Left ventricle myocardium superior (tissue), 1 donor: Measurements from ENCODE around the gene SPDYA. TPM values are rescaled to one million over a fixed set of nuclear protein-coding genes. Genes with fewer than 3 reads are reported as not detected.

Experiments
- ATAC-seq: fragments of 200-7000 bp; cut with Tn5 transposase; one replicate; pipeline ENCODE4 v1.9.1; 2020; ENCODE audit warnings: mild to moderate bottlenecking, moderate library complexity
- DNase-seq: peaks from one replicate; pipeline ENCODE4 v3.0.0-alpha.2; 2020
- intact Hi-C: fragments of 100-400 bp; cut with micrococcal nuclease; formaldehyde crosslinking; loops from one replicate; pipeline ENCODE4 v1.11.0; 2022
- total RNA-seq: library from RNA; stranded (reverse); fragmentation: NEBNext Ultra II Directional; extraction: Animal tissue kit (Norgen Biotek cat#: 25700); gene quantifications from one replicate; pipeline ENCODE4 v1.2.1, GENCODE V29; 2021
- donor health status: DM: no; HTN: yes; CAD: no; lungs with severe emphysema.

SPDYA gene
- total RNA-seq, 1 donor from 2014 or later, result 0.15 TPM

DNA sequence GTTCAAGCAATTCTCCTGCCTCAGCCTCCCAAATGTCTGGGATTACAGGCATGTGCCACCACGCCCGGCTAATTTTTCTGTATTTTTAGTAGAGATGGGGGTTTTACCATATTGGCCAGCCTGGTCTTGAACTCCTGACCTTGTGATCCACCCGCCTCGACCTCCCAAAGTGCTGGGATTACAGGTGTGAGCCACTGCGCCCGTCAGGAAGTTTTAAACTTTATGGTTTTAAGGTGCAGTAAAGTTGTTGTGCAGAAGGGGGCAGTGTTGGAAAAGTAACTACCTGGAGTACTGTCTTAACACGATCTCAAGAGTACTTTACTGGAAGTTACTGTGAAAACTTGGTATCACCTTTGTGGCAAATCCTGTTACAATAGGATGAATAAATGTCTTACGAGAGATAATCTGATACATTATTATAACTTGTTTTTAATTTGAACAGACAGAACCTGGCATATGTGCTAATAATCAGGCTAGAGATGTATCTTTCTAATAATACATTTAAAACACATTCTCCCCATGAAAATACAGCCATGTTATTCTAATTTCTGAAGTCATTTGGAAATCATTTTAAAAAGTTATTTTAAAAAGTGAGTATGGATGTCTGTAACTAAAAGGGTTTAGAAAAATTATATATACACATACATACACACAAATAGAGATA lies 10.8 kb downstream of the SPDYA start:
- intact Hi-C loops, result no loop called here
- ATAC-seq, result peak; percentile 51
- no peak for DNase-seq

DNA sequence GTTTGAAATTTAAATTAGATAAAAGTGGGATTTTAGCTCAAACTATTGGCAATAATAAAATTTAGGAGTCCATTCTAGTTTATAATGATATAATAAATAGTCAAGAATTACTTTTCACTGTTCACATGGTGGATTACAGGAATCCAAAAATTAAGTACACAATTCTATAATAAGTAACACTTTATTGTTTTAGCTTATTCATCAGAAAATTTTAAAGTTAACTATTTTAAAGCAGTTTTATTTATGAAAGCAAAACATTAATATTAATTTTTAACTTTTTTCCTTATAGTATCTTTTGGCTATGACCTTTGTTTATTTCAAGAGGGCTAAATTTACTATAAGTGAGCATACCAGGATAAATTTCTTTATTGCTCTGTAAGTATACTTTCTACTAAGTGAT lies 11.4 kb downstream of the SPDYA start:
- intact Hi-C loops, result no loop called here
- ATAC-seq, result no peak
- DNase-seq, result no peak

DNA sequence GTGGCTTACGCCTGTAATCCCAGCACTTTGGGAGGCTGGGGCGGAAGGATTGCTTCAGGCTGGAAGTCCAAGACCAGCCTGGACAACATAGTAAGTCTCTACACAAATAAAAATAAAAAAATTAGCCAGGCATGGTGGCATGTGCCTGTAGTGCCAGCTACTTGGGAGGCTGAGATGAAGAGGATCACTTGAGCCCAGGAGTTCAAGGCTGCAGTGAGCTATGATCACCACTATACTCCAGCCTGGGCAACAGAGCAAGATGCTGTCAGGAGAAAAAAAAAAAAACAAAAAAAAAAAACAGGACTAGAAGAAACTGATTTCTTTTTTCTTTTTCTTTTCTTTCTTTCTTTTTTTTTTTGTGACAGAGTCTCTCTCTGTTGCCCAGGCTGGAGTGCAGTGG lies 13.6 kb downstream of the SPDYA start:
- intact Hi-C loops, result no loop called here
- DNase-seq, result no peak
- ATAC-seq, result no peak

DNA sequence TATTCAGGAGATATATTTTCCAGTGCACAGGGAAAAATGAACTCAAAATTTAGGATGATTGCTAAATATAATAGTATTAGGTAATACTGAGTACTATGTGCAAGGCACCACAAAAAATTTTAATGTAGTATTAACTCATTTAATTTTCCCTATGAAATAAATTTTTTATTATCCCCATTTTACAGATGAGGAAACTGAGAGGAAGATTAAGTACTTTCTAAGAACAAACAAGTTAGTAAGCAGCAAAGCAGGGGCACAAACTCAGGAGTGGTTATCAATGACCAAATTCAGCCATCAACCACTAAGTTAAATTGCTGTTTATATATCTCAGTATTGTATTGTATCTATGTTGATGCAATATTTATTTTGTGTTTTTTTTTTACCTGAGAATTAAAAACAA lies 14.2 kb downstream of the SPDYA start:
- intact Hi-C loops, result no loop called here
- DNase-seq (no peak), ATAC-seq (no peak)

DNA sequence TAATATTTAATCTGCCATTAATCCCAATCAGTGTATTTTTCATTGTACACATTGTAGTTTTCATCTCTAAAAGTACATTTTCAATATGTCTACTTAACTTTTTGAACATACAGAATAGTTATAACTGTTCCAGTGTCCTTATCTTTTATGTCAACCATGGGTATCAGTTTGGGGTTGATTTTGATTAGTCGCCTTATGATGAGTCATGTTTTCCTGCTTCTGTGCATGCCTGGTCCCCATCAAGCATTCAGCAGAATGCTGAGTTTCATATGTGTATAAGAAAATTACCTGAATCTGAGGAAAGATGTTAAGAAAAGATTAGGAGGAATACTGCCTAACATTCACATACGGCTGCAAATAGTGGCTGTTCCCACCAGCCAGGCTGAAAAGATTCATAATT lies 17.7 kb downstream of the SPDYA start:
- no peak for ATAC-seq
- intact Hi-C loops, result no loop called here
- no peak for DNase-seq

DNA sequence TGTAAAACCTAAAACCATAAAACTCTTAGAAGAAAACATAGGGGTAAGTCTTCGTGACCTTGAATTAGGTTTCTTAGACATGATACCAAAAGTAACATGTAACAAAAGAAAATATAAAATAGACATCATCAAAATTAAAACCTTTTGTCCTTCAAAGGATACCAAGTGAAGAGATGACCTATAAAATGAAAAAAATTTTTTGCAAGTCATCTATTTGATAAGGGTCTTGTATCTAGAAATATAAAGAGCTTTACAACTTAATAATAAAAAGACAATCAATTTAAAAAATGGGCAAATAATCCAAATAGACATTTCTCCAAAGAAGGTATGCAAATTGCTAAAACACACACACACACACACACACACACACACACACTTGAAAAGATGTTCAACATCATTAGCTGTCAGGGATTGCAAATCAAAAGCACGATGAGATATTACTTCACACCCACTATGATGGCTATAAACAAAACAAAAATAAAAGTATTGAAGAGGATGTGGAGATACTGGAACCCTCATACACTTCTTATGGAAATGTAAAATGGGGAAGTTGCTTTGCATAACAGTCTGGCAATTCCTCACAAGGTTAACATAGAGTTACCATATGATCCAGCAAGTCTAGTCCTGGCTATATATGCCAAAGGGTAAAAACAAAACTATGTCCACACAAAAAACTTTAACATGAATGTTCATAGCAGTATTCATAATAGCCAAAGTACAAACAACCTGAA lies 23.3 kb downstream of the SPDYA start:
- no peak for DNase-seq
- intact Hi-C loops, result no loop called here
- no peak for ATAC-seq

DNA sequence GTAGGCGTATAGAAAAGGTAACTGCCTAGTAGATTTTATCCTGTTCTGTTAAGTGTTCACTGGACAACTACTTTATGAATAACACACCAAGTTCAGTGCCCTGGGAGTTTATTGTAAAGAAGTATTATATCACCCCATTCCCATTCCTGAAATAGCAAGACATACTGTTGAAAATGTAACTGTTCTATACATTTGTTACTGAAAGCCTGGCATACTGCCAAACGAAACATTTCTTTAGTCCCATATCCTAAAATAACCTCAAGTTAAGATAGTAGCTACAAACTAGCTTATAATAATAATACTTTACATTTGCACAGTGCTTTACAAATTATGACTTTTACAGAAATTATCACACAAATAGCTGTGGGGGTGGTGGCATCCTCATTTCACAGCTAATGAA lies 25.1 kb downstream of the SPDYA start:
- intact Hi-C loops, result no loop called here
- DNase-seq, result no peak
- no peak for ATAC-seq

DNA sequence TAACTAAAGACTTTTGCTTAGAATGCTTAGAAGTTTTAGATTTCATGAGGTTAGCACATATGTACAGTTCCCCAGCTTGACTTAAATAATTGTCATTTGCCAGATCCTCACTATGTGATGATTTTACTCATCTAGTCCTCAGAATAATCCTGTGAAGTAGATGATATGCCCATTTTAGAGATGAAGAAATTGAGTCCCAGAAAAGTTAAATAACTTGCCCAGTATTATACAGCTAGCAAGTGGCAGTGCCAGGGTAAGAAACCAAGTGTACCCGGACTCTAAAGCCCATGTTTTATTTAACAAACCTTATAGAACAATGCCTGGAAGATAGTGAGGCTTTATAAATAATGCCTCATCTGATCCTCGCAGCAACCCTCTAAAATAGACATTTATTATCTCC lies 28.3 kb downstream of the SPDYA start:
- ATAC-seq (no peak), DNase-seq (no peak)
- intact Hi-C loops, result no loop called here

DNA sequence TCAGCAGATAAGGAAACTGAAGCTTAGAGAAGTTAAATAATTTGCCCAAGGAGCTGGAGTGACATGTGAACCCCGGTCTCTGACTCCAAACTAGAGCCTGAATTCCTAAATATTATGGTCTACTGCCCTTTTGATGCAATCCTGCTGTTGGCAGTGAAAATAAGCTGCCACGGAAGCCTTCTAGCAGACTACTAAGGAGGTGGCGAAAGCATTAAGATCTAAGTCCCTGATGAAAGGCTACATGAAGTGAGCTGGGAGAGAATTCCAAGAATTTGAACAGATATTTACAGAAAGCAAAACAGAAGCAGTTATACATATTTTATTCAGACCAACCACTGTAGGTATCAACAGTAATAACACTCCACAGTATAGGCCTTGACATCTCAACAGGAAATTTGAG lies 31.4 kb downstream of the SPDYA start:
- DNase-seq, result no peak
- ATAC-seq, result no peak
- intact Hi-C loops, result no loop called here

DNA sequence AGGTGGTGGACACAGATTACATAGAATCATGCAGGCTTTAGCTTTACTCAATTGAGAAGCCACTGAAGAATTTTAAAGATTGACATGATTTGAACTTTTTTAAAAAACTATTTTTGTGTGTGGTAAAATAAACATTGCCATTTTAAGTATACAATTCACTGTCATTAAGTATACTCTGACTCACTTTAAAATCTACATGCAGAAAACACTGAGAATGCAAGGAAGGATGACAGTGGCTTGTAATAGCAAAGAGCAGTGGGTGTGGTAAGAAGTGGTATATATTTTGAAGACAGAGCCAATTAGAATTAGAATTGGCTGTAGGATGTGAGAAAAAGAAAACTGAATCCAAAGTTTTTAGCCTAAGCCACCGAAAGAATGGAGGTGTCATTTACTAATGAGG lies 44.6 kb downstream of the SPDYA start:
- intact Hi-C loops, result no loop called here
- no peak for DNase-seq
- no peak for ATAC-seq

DNA sequence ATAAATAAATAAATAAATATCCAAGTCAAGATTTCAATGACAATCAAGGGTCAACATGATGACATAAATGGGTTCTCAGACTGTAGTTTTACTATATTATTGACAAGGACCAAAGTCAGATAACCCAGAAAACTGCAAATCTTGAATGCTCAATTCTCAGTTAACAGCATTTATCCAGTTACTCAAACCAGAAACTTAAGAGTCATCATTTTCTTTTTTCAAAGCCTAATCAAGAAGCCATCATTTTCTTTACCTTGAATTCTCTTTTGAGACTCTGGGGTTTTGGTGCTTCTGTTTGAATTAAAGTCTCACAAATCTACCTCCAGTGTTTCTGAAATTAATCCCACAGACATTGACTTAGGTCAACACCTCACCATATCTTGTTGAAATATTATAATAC lies 45.3 kb downstream of the SPDYA start:
- DNase-seq (no peak), ATAC-seq (no peak)
- intact Hi-C loops, result no loop called here

DNA sequence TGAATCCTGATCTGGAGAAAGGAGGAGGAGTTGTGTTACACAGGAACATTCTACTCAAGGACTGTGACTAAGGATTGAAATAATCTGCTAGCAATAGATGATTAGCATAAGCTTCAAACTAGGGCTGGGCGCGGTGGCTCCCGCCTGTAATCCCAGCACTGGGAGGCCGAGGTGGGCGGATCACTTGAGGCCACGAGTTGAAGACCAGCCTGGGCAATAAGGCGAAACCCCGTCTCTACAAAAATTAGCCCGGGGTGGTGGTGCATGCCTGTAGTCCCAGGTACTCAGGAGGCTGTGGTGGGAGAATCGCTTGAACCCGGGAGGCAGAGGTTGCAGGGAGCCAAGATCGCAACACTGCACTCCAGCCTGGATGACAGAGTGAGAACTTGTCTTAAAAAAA lies 58.0 kb downstream of the SPDYA start:
- no peak for ATAC-seq
- intact Hi-C loops, result no loop called here
- no peak for DNase-seq

DNA sequence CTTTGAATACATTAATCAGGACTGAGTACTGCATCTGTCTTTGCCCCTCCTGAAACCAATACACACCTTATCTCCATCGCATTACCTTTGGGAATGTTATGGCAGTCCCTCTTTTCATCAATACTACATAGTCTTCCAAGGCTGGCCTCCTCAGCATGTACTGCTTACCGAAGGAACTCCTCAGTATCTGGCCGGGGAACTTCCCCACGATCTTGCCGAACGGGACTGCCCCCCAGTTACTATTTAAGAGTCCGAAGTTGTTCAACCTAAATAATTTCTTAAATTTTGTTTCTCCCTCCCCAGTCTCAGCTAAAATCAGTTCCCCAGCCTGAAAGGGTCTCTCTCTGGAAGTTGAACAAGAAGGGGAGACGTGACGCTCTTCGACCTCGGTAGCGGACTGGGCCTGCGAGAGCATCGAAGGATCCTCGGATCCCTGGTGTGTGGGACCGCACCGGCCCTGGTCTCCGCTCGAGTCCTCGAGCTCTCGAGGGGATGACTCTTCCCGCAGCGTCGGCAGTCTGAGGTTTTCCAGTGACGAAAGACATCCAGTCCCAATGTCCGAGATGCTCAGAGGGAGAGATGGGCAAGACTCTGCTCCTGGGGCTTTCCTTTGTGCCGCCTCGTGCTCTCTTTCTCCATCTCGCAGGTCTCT lies 59.0 kb downstream of the SPDYA start:
- intact Hi-C loops, result no loop called here
- DNase-seq (no peak), ATAC-seq (no peak)

DNA sequence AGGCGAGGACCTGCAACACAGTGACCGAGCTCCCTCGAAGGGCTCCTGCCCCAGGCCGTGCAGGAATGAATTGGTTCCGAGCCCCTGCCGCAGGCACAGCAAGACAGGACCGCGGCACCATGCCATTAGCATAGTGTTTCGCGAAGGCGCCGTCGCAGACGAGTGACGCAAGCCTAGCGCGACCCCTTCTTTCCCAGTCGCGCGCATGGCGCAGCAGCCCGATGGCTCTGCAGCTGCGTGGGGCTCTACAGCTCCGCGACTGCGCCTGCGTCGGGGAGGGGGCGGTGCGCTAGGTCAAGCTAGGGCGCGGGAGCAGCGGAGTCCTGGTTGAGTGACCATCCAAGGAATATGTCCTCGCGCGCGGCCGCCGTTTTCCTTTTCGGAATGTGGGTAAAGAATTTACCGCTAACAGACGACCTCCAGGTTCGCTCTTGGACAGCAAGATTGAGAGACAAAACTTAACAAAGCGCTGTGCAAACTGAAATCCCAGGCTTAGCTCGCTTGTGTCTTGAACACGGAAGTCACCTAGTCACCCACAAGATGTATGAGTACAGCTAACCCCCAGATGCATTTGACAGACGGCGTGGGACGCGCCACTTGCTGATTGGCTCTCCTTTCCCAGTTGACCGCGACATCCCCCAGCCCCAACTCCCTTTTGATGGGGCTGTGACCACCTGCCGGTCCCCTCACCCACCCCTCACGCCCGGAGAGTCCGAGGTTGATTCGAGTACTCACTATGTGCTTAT lies 59.7 kb downstream of the SPDYA start, which contains the start of gene TRMT61B:
Gene TRMT61B (minus strand): TSS at position 164 of the 746 bp plus-strand sequence. CDS start 32 bp downstream, at position 132.
- intact Hi-C loops, result no loop called here

DNA sequence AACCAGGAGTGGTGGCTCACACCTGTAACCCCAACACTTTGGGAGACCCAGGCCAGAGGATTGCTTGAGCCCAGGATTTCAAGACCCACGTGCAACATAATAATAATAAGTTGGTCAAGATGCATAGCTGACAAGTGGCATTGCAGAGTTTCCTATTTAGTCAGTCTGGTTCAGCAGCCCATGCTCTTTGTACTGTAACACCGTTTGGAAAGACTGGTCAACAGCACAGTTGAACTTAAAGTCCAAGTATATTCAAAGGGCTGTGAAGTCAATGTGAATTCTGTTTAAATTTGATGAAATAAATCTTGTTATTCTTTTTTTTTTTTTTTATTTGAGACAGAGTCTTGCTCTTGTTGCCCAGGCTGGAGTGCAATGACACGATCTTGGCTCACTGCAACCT lies 61.0 kb downstream of the SPDYA start:
- intact Hi-C loops, result no loop called here
- DNase-seq (no peak), ATAC-seq (no peak)

More for the DNA sequence above, 59.7 kb downstream of the SPDYA start, which contains the start of gene TRMT61B:
- peak; percentile 99 for DNase-seq
- ATAC-seq, result peak; percentile 100

DNA sequence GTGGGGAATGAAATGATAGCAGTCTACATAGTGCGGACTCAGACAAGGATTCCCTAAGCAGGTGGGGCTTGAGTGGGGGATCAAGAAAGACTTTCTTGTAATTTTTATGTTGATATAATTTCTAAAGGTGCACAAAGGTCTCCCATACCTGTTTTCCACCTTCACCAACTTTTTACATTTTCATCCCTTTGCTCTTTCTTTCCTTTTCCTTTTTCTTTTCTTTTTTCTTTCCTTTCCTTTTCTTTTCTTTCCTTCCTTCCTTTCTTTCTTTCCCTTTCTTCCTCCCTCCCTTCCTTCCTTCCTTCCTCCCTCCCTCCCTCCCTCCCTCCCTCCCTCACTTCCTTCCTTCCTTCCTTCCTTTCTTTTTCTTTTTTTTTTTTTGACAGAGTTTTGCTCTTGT lies 69.6 kb downstream of the SPDYA start:
- intact Hi-C loops, result no loop called here

DNA sequence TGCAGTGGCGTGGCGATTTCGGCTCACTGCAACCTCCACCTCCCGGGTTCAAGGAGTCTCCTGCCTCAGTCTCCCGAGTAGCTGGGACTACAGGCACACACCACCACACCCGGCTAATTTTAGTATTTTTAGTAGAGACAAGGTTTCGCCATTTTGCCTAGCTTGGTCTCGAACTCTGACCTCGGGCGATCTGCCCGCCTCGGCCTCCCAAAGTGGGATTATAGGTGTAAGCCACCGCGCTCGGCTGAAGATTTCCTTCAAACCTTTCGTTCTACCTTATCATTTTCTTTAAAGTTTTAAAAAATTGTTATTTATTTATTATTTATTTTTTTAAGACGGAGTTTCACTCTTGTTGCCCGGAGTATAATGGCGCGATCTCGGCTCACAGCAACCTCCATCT lies 82.9 kb downstream of the SPDYA start:
- no peak for DNase-seq
- intact Hi-C loops, result no loop called here
- no peak for ATAC-seq

More for the DNA sequence above, 69.6 kb downstream of the SPDYA start:
- ATAC-seq (no peak), DNase-seq (no peak)

DNA sequence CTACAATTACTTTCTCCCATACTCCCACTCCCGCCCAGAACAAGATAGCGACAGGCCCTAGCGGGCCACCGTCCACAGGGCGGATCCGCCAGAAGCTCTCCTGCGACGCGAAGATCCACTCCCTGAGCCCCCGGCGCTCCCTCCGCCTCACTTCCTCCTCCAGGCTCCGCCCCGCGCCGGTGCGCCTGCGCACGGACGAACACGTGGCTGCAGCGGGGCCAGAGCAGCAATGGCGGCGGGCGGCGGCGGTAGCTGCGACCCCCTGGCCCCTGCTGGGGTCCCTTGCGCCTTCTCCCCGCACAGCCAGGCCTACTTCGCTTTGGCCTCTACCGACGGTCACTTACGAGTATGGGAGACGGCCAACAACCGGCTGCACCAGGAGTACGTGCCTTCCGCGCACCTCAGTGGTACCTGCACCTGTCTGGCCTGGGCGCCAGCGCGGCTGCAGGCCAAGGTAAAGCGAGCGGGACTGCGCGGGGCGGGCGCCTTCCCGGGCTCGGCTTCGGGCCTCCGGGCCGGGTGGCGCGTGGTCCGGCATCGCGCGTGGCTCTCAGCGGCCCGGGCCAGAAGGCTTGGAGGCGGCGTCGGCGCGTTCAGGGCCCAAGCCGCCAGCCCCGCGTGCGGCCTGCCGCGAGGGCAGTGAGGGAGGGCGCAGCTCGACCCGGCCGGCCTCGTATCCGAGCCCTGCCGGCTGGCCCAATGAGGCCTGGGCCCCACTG lies 84.0 kb downstream of the SPDYA start, which contains the start of gene WDR43:
Gene WDR43 (plus strand): TSS at position 198 of the 719 bp plus-strand sequence. CDS start 32 bp downstream, at position 230.
- ATAC-seq (peak; percentile 99), DNase-seq (peak; percentile 99)
- intact Hi-C loops, result no loop called here
